Cardiac muscle cell (in vitro differentiated cells and primary cell): ENCODE results near the gene NPY5R. TPM values are rescaled to one million over a fixed set of nuclear protein-coding genes. Genes with fewer than 3 reads are reported as not detected.

Source experiments
- DNase-seq, 2 donors: peaks; one replicate each; pipeline versions ENCODE4 v3.0.0 to v3.0.0-alpha.2; 2010 to 2017; ENCODE audit warnings: low read depth in 1 of 2, low spot score in 1 of 2
- H3K27ac ChIP-seq: fragments of 200-600 bp; sonication (generic); 2 replicates; pipeline ENCODE4 v1.5.1; 2016
- H3K27me3 ChIP-seq: fragments of 200-600 bp; sonication (generic); 2 replicates; pipeline ENCODE4 v1.6.0; 2016; ENCODE audit warnings: control low read depth
- H3K36me3 ChIP-seq: fragments of 200-600 bp; sonication (generic); 2 replicates; pipeline ENCODE4 v1.5.1; 2016; ENCODE audit warnings: control low read depth
- H3K4me1 ChIP-seq: fragments of 200-600 bp; sonication (generic); 2 replicates; pipeline ENCODE4 v1.8.1; 2017; ENCODE audit warnings: low read depth, mild to moderate bottlenecking, mixed run types
- H3K4me3 ChIP-seq: fragments of 200-600 bp; sonication (generic); 2 replicates; pipeline ENCODE4 v1.5.1; 2016; ENCODE audit warnings: mild to moderate bottlenecking
- H3K9me3 ChIP-seq: fragments of 200-600 bp; sonication (generic); 2 replicates; pipeline ENCODE4 v1.5.1; 2017; ENCODE audit warnings: low read depth, mild to moderate bottlenecking, control low read depth
- CTCF ChIP-seq: IDR thresholded peaks from 2 replicates; pipeline ENCODE4 v1.5.1; 2012; ENCODE audit warnings: low read depth, mild to moderate bottlenecking, low read length
- polyA plus RNA-seq: library from polyadenylated mRNA; unstranded; fragments of >200 nt; fragmentation: Nextera tagmentation; extraction: Ambion mirVana; gene quantifications from 2 replicates; pipeline ENCODE4 v1.2.1, GENCODE V29; 2016
- total RNA-seq: library from RNA; depleted of rRNA; stranded (reverse); fragments of >200 nt; gene quantifications from 2 replicates; pipeline ENCODE4 v1.2.3, GENCODE V29; 2016

Gene NPY5R
- total and polyA plus RNA-seq, 2 experiments from 2014 or later, result 6.9 to 15.2 TPM

GRCh38 chr4:163344147-163345125, 744 bp downstream of the NPY5R start:
- Histone ChIP-seq H3K9me3 (no peaks in the 10 kb centered on the region), H3K27ac (no peak overlapping the region), H3K27me3 (peaks cover 68% of the 10 kb centered on the region), H3K4me1 (no peaks in the 10 kb centered on the region), H3K36me3 (no peaks in the 10 kb centered on the region), H3K4me3 (peak overlapping the region; percentile 60)
- TF ChIP-seq CTCF, result no peak
- DNase-seq, result peak; percentile 19 to 57

- TF ChIP-seq CTCF, result no peak
- Histone ChIP-seq H3K4me1 (peaks cover 4% of the 10 kb centered on the region), H3K27ac (no peak overlapping the region), H3K9me3 (no peaks in the 10 kb centered on the region), H3K36me3 (no peaks in the 10 kb centered on the region), H3K27me3 (peaks cover 10% of the 10 kb centered on the region), H3K4me3 (no peak overlapping the region)
- DNase-seq, result no peak
Measured at GRCh38 chr4:163350672-163351071, 7.0 kb downstream of the NPY5R start.

GRCh38 chr4:163353054-163353453, 9.4 kb downstream of the NPY5R start:
- Histone ChIP-seq H3K27me3 (no peaks in the 10 kb centered on the region), H3K4me3 (no peak overlapping the region), H3K9me3 (no peaks in the 10 kb centered on the region), H3K4me1 (peaks cover 4% of the 10 kb centered on the region), H3K27ac (peak overlapping the region; percentile 6), H3K36me3 (no peaks in the 10 kb centered on the region)
- DNase-seq, result peak in 1 of 2 donors; percentile 52
- TF ChIP-seq CTCF, result no peak

- no peak for DNase-seq
- Histone ChIP-seq H3K27me3 (no peaks in the 10 kb centered on the region), H3K9me3 (no peaks in the 10 kb centered on the region), H3K27ac (no peak overlapping the region), H3K4me1 (peaks cover 4% of the 10 kb centered on the region), H3K36me3 (no peaks in the 10 kb centered on the region), H3K4me3 (no peak overlapping the region)
- TF ChIP-seq CTCF, result no peak
Measured at GRCh38 chr4:163356104-163356503, 12.4 kb downstream of the NPY5R start.

- Histone ChIP-seq H3K4me1 (no peaks in the 10 kb centered on the region), H3K27me3 (no peaks in the 10 kb centered on the region), H3K36me3 (no peaks in the 10 kb centered on the region), H3K4me3 (no peak overlapping the region), H3K9me3 (no peaks in the 10 kb centered on the region), H3K27ac (no peak overlapping the region)
- TF ChIP-seq CTCF, result no peak
- peak in 1 of 2 donors; percentile 25 for DNase-seq
Measured at GRCh38 chr4:163367651-163368050, 24.0 kb downstream of the NPY5R start.
